CD4-positive, alpha-beta T cell treated with Interleukin-1 beta for 1 hour (primary cell): ENCODE results near the gene ANOS1.
"Not testable (repeated sequence)": the region's sequence is repeated elsewhere in the genome, so short reads cannot be mapped to it uniquely, and the experiment has no call there.

Experiments used
- DNase-seq, 2 donors: peaks; one replicate each; pipeline ENCODE4 v3.0.0-alpha.2; 2020 to 2022

ANOS1 gene

DNA sequence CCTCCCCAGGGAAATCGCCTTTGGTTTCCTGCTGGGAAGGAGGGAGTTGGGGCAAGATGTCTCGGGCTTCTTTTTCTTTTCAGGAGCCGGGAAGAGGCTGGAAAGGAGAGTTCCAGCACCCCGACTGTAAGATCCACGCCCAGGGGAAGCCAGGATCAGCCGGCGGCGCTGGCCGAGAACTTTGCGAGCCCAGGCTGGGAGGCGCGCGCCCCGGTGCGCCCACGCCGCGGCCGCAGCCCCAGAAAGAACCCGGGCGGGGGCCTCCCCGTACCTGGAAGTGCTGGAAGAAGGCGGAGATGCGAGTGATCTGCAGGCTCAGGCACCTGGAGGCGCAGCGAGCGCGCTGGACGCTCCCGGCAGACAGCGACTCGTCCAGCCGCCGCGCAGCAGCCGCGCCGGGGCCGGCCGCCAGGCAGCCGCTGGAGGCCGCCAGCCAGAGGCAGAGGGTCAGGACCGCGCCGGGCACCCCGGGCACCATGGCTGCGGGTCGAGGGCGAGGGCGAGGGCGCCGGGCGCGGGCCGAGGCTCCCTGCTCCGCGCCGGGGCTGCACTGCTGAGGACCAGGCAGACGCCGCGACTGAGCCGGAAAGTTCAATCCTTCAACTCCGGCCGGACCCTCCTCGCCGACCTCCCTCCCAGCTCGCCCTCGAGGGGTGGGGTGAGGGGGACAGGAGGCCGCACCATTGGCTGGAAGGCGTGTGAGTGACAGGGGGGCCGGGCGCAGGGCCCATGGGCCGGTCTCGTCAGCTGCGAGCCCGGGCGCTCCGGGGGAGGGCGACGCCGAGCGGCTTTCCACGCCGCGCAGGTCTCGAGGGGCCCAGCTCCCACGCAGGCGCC lies at the start of gene ANOS1:
ANOS1 (minus strand) TSS at position 579 of the 837 bp plus-strand sequence; CDS start at position 478, 101 bp downstream.
- no peak for DNase-seq

DNA sequence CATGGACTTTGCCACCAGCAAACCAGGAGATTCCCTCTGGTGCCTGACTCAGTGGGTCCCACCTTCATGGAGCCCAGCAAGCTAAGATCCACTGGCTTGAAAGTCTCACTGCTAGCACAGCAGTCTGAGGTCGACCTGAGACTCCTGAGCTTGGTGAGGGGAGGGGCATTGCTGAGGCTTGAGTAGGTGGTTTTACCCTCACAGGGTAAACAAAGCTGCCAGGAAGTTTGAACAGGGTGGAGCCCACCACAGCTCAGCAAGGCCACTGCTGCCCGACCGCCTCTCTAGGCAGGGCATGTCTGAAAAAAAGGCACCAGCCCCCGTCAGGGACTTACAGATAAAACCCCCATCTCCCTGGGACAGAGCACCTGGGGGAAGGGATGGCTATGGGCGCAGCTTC lies 41.2 kb upstream of the ANOS1 start:
- DNase-seq: no peak

DNA sequence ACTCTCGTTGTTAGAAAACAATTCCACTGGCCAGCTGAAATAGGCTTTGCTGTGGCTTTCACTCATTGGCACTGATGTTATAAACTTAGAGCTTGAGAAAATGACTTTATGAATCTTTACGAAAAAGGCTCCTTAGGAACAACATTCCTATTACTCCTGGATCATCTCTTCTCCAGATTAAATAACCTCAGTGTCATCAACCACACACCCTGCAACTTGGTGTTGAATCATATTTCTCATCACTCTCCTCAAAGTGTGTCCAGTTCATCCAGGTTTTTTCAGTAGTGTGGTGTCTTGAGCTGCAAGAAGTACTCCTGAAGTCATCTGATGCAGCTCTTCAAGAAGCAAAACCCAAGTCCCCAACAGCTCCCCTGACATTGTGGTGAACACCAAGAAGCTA lies 28.1 kb upstream of the ANOS1 start:
- no peak for DNase-seq

DNA sequence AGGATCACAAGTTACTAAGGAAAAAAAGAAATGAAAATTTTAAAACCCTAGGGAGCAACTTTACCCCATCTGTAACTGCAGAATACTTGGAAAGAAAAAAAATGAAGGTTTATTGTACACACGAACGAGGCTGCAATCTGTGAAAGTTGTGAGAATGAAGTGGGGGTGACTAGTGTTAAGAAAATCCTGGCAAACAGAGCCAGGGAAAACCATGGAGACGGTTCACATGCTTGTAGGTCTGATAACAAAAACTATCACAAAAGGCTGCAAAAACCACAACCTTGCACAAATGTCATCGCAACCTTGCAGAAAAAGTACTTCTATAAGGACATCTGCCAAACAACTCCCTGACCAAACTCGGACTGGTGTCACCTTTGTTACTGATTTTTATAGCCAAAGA lies 26.8 kb upstream of the ANOS1 start:
- DNase-seq: not testable (repeated sequence)

GRCh38 chrX:8757609-8758389 lies 25.9 kb upstream of the ANOS1 start:
- not testable (repeated sequence) for DNase-seq

GRCh38 chrX:8755813-8756212 lies 23.9 kb upstream of the ANOS1 start:
- DNase-seq: no peak

GRCh38 chrX:8755116-8755515 lies 23.2 kb upstream of the ANOS1 start:
- DNase-seq: no peak

DNA sequence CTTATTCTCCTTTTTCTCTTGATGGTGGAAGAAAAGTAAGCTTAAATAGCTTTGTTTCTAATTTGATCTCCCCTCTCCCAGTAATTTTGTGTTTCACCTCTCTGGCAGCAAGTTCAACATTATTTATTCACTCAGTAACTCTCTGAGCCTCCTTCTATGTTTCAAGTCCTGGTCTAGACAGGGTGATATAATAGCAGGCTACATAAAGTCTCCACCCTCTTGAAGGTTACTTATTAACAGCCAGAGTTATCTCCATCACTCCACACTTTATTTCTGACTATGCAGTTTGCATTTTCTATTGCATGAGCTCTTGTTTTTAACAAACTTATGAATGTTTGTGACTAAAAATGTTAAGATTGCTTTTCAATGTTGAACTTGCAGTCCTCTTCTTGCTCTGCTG lies 17.8 kb upstream of the ANOS1 start:
- no peak for DNase-seq

- peak in 1 of 2 donors; percentile 20 for DNase-seq
Measured at GRCh38 chrX:8748855-8749254, 16.9 kb upstream of the ANOS1 start.

GRCh38 chrX:8743126-8743732 lies 11.3 kb upstream of the ANOS1 start:
- DNase-seq: peak; percentile 51 to 52

- no peak for DNase-seq
Measured at GRCh38 chrX:8741981-8742380, 10.0 kb upstream of the ANOS1 start.

DNA sequence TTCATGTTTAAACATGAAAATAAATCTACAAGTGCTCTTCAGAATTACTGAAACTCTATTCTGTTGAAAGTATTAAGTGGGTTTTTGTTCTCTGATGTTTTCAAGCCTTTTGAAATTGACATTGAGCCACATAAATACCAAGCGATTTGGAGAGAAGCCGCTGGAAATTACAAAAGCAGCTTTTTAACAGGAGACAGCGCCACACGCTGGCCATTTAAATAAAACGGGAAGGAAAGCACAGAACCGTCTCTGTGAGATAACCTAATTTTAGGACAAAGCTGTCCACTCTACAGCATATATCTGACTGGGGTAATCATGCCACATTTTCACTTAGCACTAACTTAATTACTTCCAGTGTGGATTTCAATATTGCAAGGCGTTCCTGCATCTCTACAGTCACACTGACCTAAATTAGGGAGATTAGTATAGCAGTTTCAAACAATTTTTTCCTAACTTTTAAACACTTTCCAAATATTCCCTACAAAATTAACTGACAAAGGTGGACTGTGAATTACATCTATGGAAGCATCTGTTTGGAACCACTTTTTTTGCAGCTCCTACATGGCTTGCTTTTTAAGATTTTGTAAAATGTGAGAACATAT lies 6.8 kb upstream of the ANOS1 start:
- peak; percentile 9 to 13 for DNase-seq

- DNase-seq: no peak
Measured at GRCh38 chrX:8737883-8738282, 5.9 kb upstream of the ANOS1 start.

- no peak for DNase-seq
Measured at GRCh38 chrX:8730812-8731558, 952 bp downstream of the ANOS1 start.

GRCh38 chrX:8729811-8730210 lies 2.1 kb downstream of the ANOS1 start:
- no peak for DNase-seq

GRCh38 chrX:8728932-8729535 lies 2.9 kb downstream of the ANOS1 start:
- DNase-seq: no peak

GRCh38 chrX:8726031-8726652 lies 5.8 kb downstream of the ANOS1 start:
- no peak for DNase-seq

- DNase-seq: no peak
Measured at GRCh38 chrX:8724300-8724699, 7.6 kb downstream of the ANOS1 start.

GRCh38 chrX:8721536-8721935 lies 10.4 kb downstream of the ANOS1 start:
- DNase-seq: no peak

DNA sequence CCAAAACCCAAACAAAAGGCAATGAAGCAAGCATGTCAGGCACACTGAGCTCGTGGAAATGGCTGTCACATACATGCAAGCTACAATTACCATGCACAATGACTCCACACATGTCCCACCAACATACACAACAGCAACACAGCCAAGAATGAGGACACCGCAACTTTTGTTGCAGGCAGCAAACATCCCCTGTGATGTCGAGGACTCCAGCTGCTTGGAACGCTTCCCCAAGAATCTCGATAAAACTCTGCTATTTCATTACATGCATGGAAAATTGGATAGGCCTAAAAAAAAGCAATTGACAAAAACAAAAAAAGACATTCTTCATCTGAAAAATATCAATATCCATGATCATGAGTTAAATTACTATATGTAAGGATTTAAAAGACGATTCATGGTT lies 11.8 kb downstream of the ANOS1 start:
- DNase-seq: no peak

GRCh38 chrX:8717354-8717753 lies 14.6 kb downstream of the ANOS1 start:
- DNase-seq: no peak

GRCh38 chrX:8714164-8714563 lies 17.8 kb downstream of the ANOS1 start:
- no peak for DNase-seq
